WTC11 (cell line): ENCODE measurements around the gene MSI1. TPM values are rescaled to one million over a fixed set of nuclear protein-coding genes. Genes with fewer than 3 reads are reported as not detected.

Experiments used
- ATAC-seq: fragments of 200-7000 bp; cut with Tn5 transposase; 2 replicates; pipeline ENCODE4 v1.10.0; 2021; ENCODE audit warnings: mild to moderate bottlenecking, moderate library complexity
- CTCF ChIA-PET: fragments of 300-600 bp; sonication (Branson Sonifier 250); formaldehyde crosslinking; loops from one replicate; lab custom pipeline; 2021; ENCODE audit warnings: antibody characterized with exemption; lab: Charles Lee
- POLR2A ChIA-PET: fragments of 350-600 bp; sonication (Branson Sonifier 250); formaldehyde crosslinking; loops from one replicate; lab custom pipeline; 2021; ENCODE audit warnings: antibody characterized with exemption; lab: Charles Lee
- DNase-seq: peaks from one replicate; pipeline ENCODE4 v3.0.0; 2021; ENCODE audit warnings: low spot score
- H3K27ac Mint-ChIP-seq: 2 replicates; pipeline ENCODE4 v1.8.0; 2021; ENCODE audit warnings: mixed read lengths
- H3K27me3 Mint-ChIP-seq: 2 replicates; pipeline ENCODE4 v1.8.0; 2021; ENCODE audit warnings: low read depth, mild to moderate bottlenecking, moderate library complexity, mixed read lengths
- H3K36me3 Mint-ChIP-seq: 2 replicates; pipeline ENCODE4 v1.8.0; 2021; ENCODE audit warnings: mixed read lengths
- H3K4me1 Mint-ChIP-seq: 2 replicates; pipeline ENCODE4 v1.8.0; 2022; ENCODE audit warnings: mixed read lengths
- H3K4me3 Mint-ChIP-seq: 2 replicates; pipeline ENCODE4 v1.8.0; 2021; ENCODE audit warnings: mild to moderate bottlenecking, moderate library complexity, mixed read lengths
- H3K9me3 Mint-ChIP-seq: 2 replicates; pipeline ENCODE4 v1.8.0; 2021; ENCODE audit warnings: mixed read lengths
- AR ChIP-seq: fragments of 250-450 bp; sonication (Bioruptor Pico); IDR thresholded peaks from 2 replicates; pipeline ENCODE4 v1.9.0; 2021; ENCODE audit warnings: mild to moderate bottlenecking
- ARID4B ChIP-seq: sonication (generic); formaldehyde crosslinking; IDR thresholded peaks from 2 replicates; pipeline ENCODE4 v1.8.0; 2023; ENCODE audit warnings: missing genetic modification reagents, mild to moderate bottlenecking, borderline replicate concordance
- ATF1 ChIP-seq: sonication (generic); formaldehyde crosslinking; IDR thresholded peaks from 2 replicates; pipeline ENCODE4 v1.8.1; 2023; ENCODE audit warnings: mild to moderate bottlenecking, moderate library complexity, missing genetic modification reagents
- CDX4 ChIP-seq: fragments of 250-450 bp; sonication (Bioruptor Pico); IDR thresholded peaks from 2 replicates; pipeline ENCODE4 v1.9.0; 2021; ENCODE audit warnings: moderate library complexity, mild to moderate bottlenecking, inconsistent platforms, borderline replicate concordance
- E2F1 ChIP-seq: sonication (generic); formaldehyde crosslinking; IDR thresholded peaks from 2 replicates; pipeline ENCODE4 v1.8.0; 2022; ENCODE audit warnings: mild to moderate bottlenecking, missing genetic modification reagents
- FOXJ3 ChIP-seq: sonication (generic); formaldehyde crosslinking; IDR thresholded peaks from 2 replicates; pipeline ENCODE4 v1.9.0; 2021; ENCODE audit warnings: missing genetic modification reagents, mild to moderate bottlenecking, borderline replicate concordance
- GTF2I ChIP-seq: fragments of 250-450 bp; sonication (Bioruptor Pico); conservative IDR thresholded peaks from 2 replicates; pipeline ENCODE4 v1.4.0; 2021; ENCODE audit warnings: mild to moderate bottlenecking
- JAZF1 ChIP-seq: fragments of 250-450 bp; sonication (Bioruptor Pico); IDR thresholded peaks from 2 replicates; pipeline ENCODE4 v1.9.0; 2021; ENCODE audit warnings: moderate library complexity, mild to moderate bottlenecking, inconsistent platforms
- MAX ChIP-seq: sonication (generic); formaldehyde crosslinking; IDR thresholded peaks from 2 replicates; pipeline ENCODE4 v1.8.0; 2022; ENCODE audit warnings: mild to moderate bottlenecking, missing genetic modification reagents
- MXD4 ChIP-seq: fragments of 250-450 bp; sonication (Bioruptor Pico); IDR thresholded peaks from 2 replicates; pipeline ENCODE4 v1.8.0; 2021; ENCODE audit warnings: mild to moderate bottlenecking, moderate library complexity, borderline replicate concordance
- NR2C2 ChIP-seq: sonication (generic); formaldehyde crosslinking; IDR thresholded peaks from 2 replicates; pipeline ENCODE4 v1.8.0; 2022; ENCODE audit warnings: mild to moderate bottlenecking, missing genetic modification reagents
- SMAD4 ChIP-seq: sonication (generic); formaldehyde crosslinking; IDR thresholded peaks from 2 replicates; pipeline ENCODE4 v1.8.0; 2022; ENCODE audit warnings: mild to moderate bottlenecking, missing genetic modification reagents
- TEAD4 ChIP-seq: sonication (generic); formaldehyde crosslinking; IDR thresholded peaks from 2 replicates; pipeline ENCODE4 v1.8.0; 2022; ENCODE audit warnings: mild to moderate bottlenecking, missing genetic modification reagents
- USF1 ChIP-seq: sonication (generic); formaldehyde crosslinking; IDR thresholded peaks from 2 replicates; pipeline ENCODE4 v1.8.0; 2022; ENCODE audit warnings: mild to moderate bottlenecking, missing genetic modification reagents
- ZNF219 ChIP-seq: sonication (generic); formaldehyde crosslinking; IDR thresholded peaks from 2 replicates; pipeline ENCODE4 v1.8.0; 2023; ENCODE audit warnings: missing genetic modification reagents, mild to moderate bottlenecking, borderline replicate concordance
- ZNF263 ChIP-seq: sonication (generic); formaldehyde crosslinking; IDR thresholded peaks from 2 replicates; pipeline ENCODE4 v1.8.1; 2022; ENCODE audit warnings: low read depth, mild to moderate bottlenecking, moderate library complexity, missing genetic modification reagents
- ZNF512 ChIP-seq: sonication (generic); formaldehyde crosslinking; IDR thresholded peaks from 2 replicates; pipeline ENCODE4 v1.8.1; 2022; ENCODE audit warnings: missing genetic modification reagents, borderline replicate concordance
- ZNF532 ChIP-seq: fragments of 250-450 bp; sonication (Bioruptor Pico); IDR thresholded peaks from 2 replicates; pipeline ENCODE4 v1.9.0; 2021; ENCODE audit warnings: mild to moderate bottlenecking, borderline replicate concordance
- total RNA-seq: library from RNA; stranded (reverse); gene quantifications from 3 replicates; pipeline ENCODE4 v1.2.3, GENCODE V29; 2021

The MSI1 gene
- total RNA-seq, 1 experiment from 2014 or later, result 71.5 TPM

- H3K36me3 Mint-ChIP-seq, result no peaks in the 10 kb centered on the region
- no peak overlapping the region for H3K27ac Mint-ChIP-seq
- no peaks in the 10 kb centered on the region for H3K9me3 Mint-ChIP-seq
- TF ChIP-seq NR2C2 (CRISPR knock-in tag), result no peak
- TF ChIP-seq ZNF219 (CRISPR knock-in tag), result no peak
- TF ChIP-seq ATF1 (CRISPR knock-in tag), result no peak
- no peak for TF ChIP-seq ZNF263
- TF ChIP-seq ZNF532 (CRISPR knock-in tag), result no peak
- TF ChIP-seq ZNF512 (CRISPR knock-in tag), result no peak
- TF ChIP-seq MAX, result no peak
- TF ChIP-seq GTF2I (CRISPR knock-in tag), result no peak
- TF ChIP-seq USF1 (CRISPR knock-in tag), result no peak
- TF ChIP-seq MXD4, result no peak
- no peak for TF ChIP-seq JAZF1 (CRISPR knock-in tag)
- H3K4me3 Mint-ChIP-seq, result no peak overlapping the region
- peaks cover 14% of the 10 kb centered on the region for H3K27me3 Mint-ChIP-seq
- CTCF ChIA-PET, result no interaction called here
- peaks cover 26% of the 10 kb centered on the region for H3K4me1 Mint-ChIP-seq
- no peak for DNase-seq
- POLR2A ChIA-PET, result no interaction called here
- ATAC-seq, result no peak
Observed at GRCh38 chr12:120378036-120378435, 9.1 kb upstream of the MSI1 start.

- peak; percentile 24; the same call in 1 of the 2 replicates for ATAC-seq
- TF ChIP-seq CDX4 (CRISPR knock-in tag) (no peak), TEAD4 (CRISPR knock-in tag) (no peak), AR (no peak), E2F1 (CRISPR knock-in tag) (no peak), FOXJ3 (CRISPR knock-in tag) (no peak), JAZF1 (CRISPR knock-in tag) (no peak), ARID4B (CRISPR knock-in tag) (no peak), SMAD4 (CRISPR knock-in tag) (no peak)
Observed at GRCh38 chr12:120377611-120378010, 8.6 kb upstream of the MSI1 start.

More at GRCh38 chr12:120377611-120378010, 8.6 kb upstream of the MSI1 start:
- peaks cover 14% of the 10 kb centered on the region for H3K27me3 Mint-ChIP-seq
- DNase-seq, result no peak
- H3K27ac Mint-ChIP-seq, result no peak overlapping the region
- no peaks in the 10 kb centered on the region for H3K9me3 Mint-ChIP-seq
- H3K4me1 Mint-ChIP-seq, result peaks cover 26% of the 10 kb centered on the region
- ChIA-PET CTCF (no interaction called here), POLR2A (no interaction called here)
- no peak overlapping the region for H3K4me3 Mint-ChIP-seq
- no peaks in the 10 kb centered on the region for H3K36me3 Mint-ChIP-seq
